Non-pigmented ciliary epithelial cell (primary cell): Measurements from ENCODE around the gene CRADD.
"Not testable (repeated sequence)": the region's sequence is repeated elsewhere in the genome, so short reads cannot be mapped to it uniquely, and the experiment has no call there.

ENCODE experiments used
- DNase-seq: peaks from one replicate; pipeline ENCODE4 v3.0.0-alpha.2; 2010; ENCODE audit warnings: low read depth

CRADD gene

GRCh38 chr12:93677195-93678064 lies at the start of gene CRADD:
Gene CRADD (plus strand): TSS chr12:93677375.
- peak; percentile 96 for DNase-seq

- DNase-seq = no peak
These were observed 44.8 kb upstream of the CRADD start for GRCh38 chr12:93632383-93632782.

GRCh38 chr12:93634416-93634815 lies 42.8 kb upstream of the CRADD start:
- no peak for DNase-seq

GRCh38 chr12:93636708-93637107 lies 40.5 kb upstream of the CRADD start:
- no peak for DNase-seq

- DNase-seq = no peak
These were observed 39.1 kb upstream of the CRADD start for GRCh38 chr12:93638095-93638494.

- DNase-seq = no peak
These were observed 38.2 kb upstream of the CRADD start for GRCh38 chr12:93638954-93639353.

GRCh38 chr12:93639406-93639805 lies 37.8 kb upstream of the CRADD start:
- no peak for DNase-seq

GRCh38 chr12:93641380-93641779 lies 35.8 kb upstream of the CRADD start:
- DNase-seq = not testable (repeated sequence)

- no peak for DNase-seq
These were observed 34.4 kb upstream of the CRADD start for GRCh38 chr12:93642751-93643150.

- no peak for DNase-seq
These were observed 31.5 kb upstream of the CRADD start for GRCh38 chr12:93645702-93646101.

- no peak for DNase-seq
These were observed 26.5 kb upstream of the CRADD start for GRCh38 chr12:93650626-93651025.

GRCh38 chr12:93653079-93653478 lies 24.1 kb upstream of the CRADD start:
- DNase-seq = no peak

GRCh38 chr12:93653712-93654111 lies 23.5 kb upstream of the CRADD start:
- DNase-seq = no peak

- no peak for DNase-seq
These were observed 22.8 kb upstream of the CRADD start for GRCh38 chr12:93654421-93654820.

- no peak for DNase-seq
These were observed 20.1 kb upstream of the CRADD start for GRCh38 chr12:93657071-93657470.

- no peak for DNase-seq
These were observed 16.2 kb upstream of the CRADD start for GRCh38 chr12:93661021-93661420.

GRCh38 chr12:93663006-93663728 lies 14.0 kb upstream of the CRADD start:
- DNase-seq = no peak

GRCh38 chr12:93663729-93664084 lies 13.5 kb upstream of the CRADD start:
- no peak for DNase-seq

GRCh38 chr12:93664573-93665138 lies 12.5 kb upstream of the CRADD start:
- DNase-seq = no peak

- no peak for DNase-seq
These were observed 9.5 kb upstream of the CRADD start for GRCh38 chr12:93667672-93668071.

- DNase-seq = no peak
These were observed 8.2 kb upstream of the CRADD start for GRCh38 chr12:93668919-93669418.

GRCh38 chr12:93669452-93669851 lies 7.7 kb upstream of the CRADD start:
- DNase-seq = no peak

- DNase-seq = no peak
These were observed 7.1 kb upstream of the CRADD start for GRCh38 chr12:93670104-93670503.
